Measurements from ENCODE around the gene AIG1. TPM values are rescaled to one million over a fixed set of nuclear protein-coding genes. Genes with fewer than 3 reads are reported as not detected.

The AIG1 gene
- total and polyA plus RNA-seq, 2 donors (not counting 1 experiment from before 2014, with no cell fraction given) = 40.6 to 42.2 TPM

DNA sequence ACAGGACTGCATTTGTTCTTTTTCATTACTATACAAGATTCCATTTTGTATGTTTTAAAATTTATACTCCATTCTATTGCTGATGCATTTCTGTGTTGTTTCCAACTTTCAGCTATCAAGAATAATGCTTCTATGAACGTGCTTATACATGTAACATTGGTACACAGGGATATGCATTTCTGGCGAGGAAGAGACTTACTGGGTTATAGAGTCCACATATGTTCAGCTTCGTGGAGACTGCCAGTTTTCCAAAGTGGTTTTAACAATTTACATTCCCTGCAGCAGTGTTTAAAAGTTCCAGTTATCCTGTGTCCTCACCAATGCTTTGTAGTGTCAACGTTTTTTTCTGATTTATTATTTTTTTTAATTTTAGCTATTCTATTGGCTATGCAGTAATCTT is 48.5 kb downstream of the AIG1 start:
- Histone ChIP-seq H3K36me3 (ENCODE audit: control insufficient read depth, insufficient read depth, low read length) (no peaks in the 10 kb centered on the region), H3K4me1 (ENCODE audit: control insufficient read depth, extremely low read depth, insufficient read depth, low read length) (no peaks in the 10 kb centered on the region), H3K27me3 (ENCODE audit: control insufficient read depth, insufficient read depth, low read length) (no peaks in the 10 kb centered on the region), H4K20me1 (ENCODE audit: control insufficient read depth, extremely low read depth, insufficient read depth, low read length) (no peaks in the 10 kb centered on the region), H3K4me2 (ENCODE audit: extremely low read depth, insufficient read depth, low read length) (no peak overlapping the region), H3K9ac (ENCODE audit: insufficient read depth, low read length) (no peak overlapping the region), H2AFZ (ENCODE audit: low read length) (no peak overlapping the region), H3K9me3 (ENCODE audit: control insufficient read depth, insufficient read depth, low read depth, low read length) (no peaks in the 10 kb centered on the region), H3K79me2 (ENCODE audit: control insufficient read depth, insufficient read depth, low read length) (no peaks in the 10 kb centered on the region), H3K27ac (ENCODE audit: insufficient read depth, low read length) (no peak overlapping the region), H3K4me3 (replicated peaks in 1 of 4; ENCODE audit: control extremely low read depth in 1 of 4, insufficient read depth in 1 of 4, low read depth in 3 of 4, low read length in 4 of 4) (no peak overlapping the region)
- DNase-seq (ENCODE audit: low read depth in 2 of 2) = no peak
- no peak for TF ChIP-seq EZH2 (IDR thresholded peaks at IDR 0.05; ENCODE audit: low read length, missing control alignments)
- TF ChIP-seq, protein P1, sequence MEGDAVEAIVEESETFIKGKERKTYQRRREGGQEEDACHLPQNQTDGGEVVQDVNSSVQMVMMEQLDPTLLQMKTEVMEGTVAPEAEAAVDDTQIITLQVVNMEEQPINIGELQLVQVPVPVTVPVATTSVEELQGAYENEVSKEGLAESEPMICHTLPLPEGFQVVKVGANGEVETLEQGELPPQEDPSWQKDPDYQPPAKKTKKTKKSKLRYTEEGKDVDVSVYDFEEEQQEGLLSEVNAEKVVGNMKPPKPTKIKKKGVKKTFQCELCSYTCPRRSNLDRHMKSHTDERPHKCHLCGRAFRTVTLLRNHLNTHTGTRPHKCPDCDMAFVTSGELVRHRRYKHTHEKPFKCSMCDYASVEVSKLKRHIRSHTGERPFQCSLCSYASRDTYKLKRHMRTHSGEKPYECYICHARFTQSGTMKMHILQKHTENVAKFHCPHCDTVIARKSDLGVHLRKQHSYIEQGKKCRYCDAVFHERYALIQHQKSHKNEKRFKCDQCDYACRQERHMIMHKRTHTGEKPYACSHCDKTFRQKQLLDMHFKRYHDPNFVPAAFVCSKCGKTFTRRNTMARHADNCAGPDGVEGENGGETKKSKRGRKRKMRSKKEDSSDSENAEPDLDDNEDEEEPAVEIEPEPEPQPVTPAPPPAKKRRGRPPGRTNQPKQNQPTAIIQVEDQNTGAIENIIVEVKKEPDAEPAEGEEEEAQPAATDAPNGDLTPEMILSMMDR (conservative IDR thresholded peaks at IDR 0.05 in 1 of 2, IDR thresholded peaks at IDR 0.05 in 1 of 2; ENCODE audit: low read depth in 1 of 2, low read length in 2 of 2) = no peak

DNA sequence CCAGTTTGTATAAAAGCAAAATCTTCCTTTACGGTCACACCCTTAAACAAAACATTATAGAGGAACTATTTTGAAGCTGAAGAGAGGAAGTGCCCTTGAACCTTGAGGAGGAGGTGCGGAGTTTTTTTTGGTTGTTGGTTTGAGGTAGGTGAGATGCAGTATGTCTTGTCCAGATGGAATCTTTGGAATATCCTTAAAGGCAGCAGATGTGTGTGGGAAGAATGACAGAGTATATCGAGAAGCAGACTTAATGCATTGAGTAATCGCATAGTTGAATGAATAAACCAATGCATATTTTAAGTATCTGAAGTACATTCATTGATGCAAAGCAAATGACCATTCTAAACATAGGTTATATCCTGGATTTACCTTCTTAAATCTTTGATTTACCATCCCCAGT is 49.9 kb downstream of the AIG1 start:
- Histone ChIP-seq H4K20me1 (ENCODE audit: control insufficient read depth, extremely low read depth, insufficient read depth, low read length) (no peaks in the 10 kb centered on the region), H3K4me2 (ENCODE audit: extremely low read depth, insufficient read depth, low read length) (no peak overlapping the region), H3K27ac (ENCODE audit: insufficient read depth, low read length) (no peak overlapping the region), H3K4me3 (replicated peaks in 1 of 4; ENCODE audit: control extremely low read depth in 1 of 4, insufficient read depth in 1 of 4, low read depth in 3 of 4, low read length in 4 of 4) (no peak overlapping the region), H3K79me2 (ENCODE audit: control insufficient read depth, insufficient read depth, low read length) (no peaks in the 10 kb centered on the region), H3K27me3 (ENCODE audit: control insufficient read depth, insufficient read depth, low read length) (no peaks in the 10 kb centered on the region), H3K4me1 (ENCODE audit: control insufficient read depth, extremely low read depth, insufficient read depth, low read length) (no peaks in the 10 kb centered on the region), H2AFZ (ENCODE audit: low read length) (no peak overlapping the region), H3K9ac (ENCODE audit: insufficient read depth, low read length) (no peak overlapping the region), H3K9me3 (ENCODE audit: control insufficient read depth, insufficient read depth, low read depth, low read length) (no peaks in the 10 kb centered on the region), H3K36me3 (ENCODE audit: control insufficient read depth, insufficient read depth, low read length) (no peaks in the 10 kb centered on the region)
- no peak for TF ChIP-seq EZH2 (IDR thresholded peaks at IDR 0.05; ENCODE audit: low read length, missing control alignments)
- TF ChIP-seq, protein P1 (conservative IDR thresholded peaks at IDR 0.05 in 1 of 2, IDR thresholded peaks at IDR 0.05 in 1 of 2; ENCODE audit: low read depth in 1 of 2, low read length in 2 of 2) = no peak
- peak; percentile 11 to 79 for DNase-seq (ENCODE audit: low read depth in 2 of 2)

DNA sequence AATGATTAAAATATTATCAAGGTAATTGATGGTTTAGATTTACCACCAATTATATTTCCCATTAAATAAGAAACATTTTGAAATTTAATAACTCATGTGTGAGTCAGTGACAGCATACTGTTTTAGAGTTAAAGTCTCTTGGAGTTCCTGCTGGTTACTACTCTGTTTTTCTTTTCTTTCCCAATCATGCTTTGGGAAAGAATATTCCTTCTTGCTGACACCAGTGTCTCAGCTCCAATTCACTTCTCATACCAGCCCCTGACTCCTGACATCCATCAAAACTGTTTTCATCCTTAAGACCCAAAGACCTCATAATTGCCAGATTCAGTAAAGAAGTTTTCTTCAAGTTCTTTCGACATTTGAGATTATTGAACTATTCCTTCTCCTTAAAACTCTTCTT is 50.3 kb downstream of the AIG1 start:
- no peaks in the 10 kb centered on the region for H3K36me3 ChIP-seq (ENCODE audit: control insufficient read depth, insufficient read depth, low read length)
- no peak overlapping the region for H3K27ac ChIP-seq (ENCODE audit: insufficient read depth, low read length)
- H3K4me1 ChIP-seq (ENCODE audit: control insufficient read depth, extremely low read depth, insufficient read depth, low read length) = no peaks in the 10 kb centered on the region
- H3K4me3 ChIP-seq (replicated peaks in 1 of 4; ENCODE audit: control extremely low read depth in 1 of 4, insufficient read depth in 1 of 4, low read depth in 3 of 4, low read length in 4 of 4) = no peak overlapping the region
- H3K9me3 ChIP-seq (ENCODE audit: control insufficient read depth, insufficient read depth, low read depth, low read length) = no peaks in the 10 kb centered on the region
- no peak for TF ChIP-seq EZH2 (IDR thresholded peaks at IDR 0.05; ENCODE audit: low read length, missing control alignments)
- TF ChIP-seq, protein P1 (conservative IDR thresholded peaks at IDR 0.05 in 1 of 2, IDR thresholded peaks at IDR 0.05 in 1 of 2; ENCODE audit: low read depth in 1 of 2, low read length in 2 of 2) = no peak
- no peaks in the 10 kb centered on the region for H4K20me1 ChIP-seq (ENCODE audit: control insufficient read depth, extremely low read depth, insufficient read depth, low read length)
- peak; percentile 24 to 41 for DNase-seq (ENCODE audit: low read depth in 2 of 2)
- H3K27me3 ChIP-seq (ENCODE audit: control insufficient read depth, insufficient read depth, low read length) = no peaks in the 10 kb centered on the region
- no peak overlapping the region for H3K4me2 ChIP-seq (ENCODE audit: extremely low read depth, insufficient read depth, low read length)
- no peak overlapping the region for H2AFZ ChIP-seq (ENCODE audit: low read length)
- no peaks in the 10 kb centered on the region for H3K79me2 ChIP-seq (ENCODE audit: control insufficient read depth, insufficient read depth, low read length)
- no peak overlapping the region for H3K9ac ChIP-seq (ENCODE audit: insufficient read depth, low read length)
